Erythroblast (primary cell): Measurements from ENCODE around the gene SLC10A4.

Experiments
- DNase-seq, 2 experiments: peaks; one replicate each; lab custom pipeline; 2025; lab: John Stamatoyannopoulos, UW
- GATA1 ChIP-seq: IDR thresholded peaks from 2 replicates; pipeline ENCODE4 v1.6.1; 2011; ENCODE audit warnings: low read depth, mild to moderate bottlenecking, control low read depth, low read length, moderate library complexity
- POLR2A ChIP-seq: IDR thresholded peaks from 2 replicates; pipeline ENCODE4 v1.6.1; 2011; ENCODE audit warnings: mild to moderate bottlenecking, low read length

SLC10A4 gene

GRCh38 chr4:48470570-48470969 is 12.6 kb upstream of the SLC10A4 start:
- DNase-seq, result no peak

DNA sequence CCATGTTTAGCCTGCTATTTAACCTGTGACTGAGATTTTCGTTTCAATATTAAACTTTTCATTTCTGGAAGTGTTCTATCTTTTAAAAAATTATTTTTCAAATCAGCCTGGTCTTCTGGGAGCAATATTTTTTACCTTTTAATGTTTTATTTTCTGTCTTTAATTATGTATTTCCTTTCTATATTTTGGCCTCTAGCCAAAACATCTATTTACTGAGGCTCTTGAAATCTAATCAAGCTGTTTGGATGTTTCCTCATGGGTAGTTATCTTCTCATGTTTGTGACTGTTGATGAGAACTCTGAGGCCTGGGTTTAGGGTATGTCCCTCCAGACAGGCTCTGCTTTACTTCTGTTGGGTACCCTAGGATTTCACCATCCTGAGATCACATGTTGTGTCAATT is 10.3 kb upstream of the SLC10A4 start:
- no peak for DNase-seq

More at GRCh38 chr4:48470570-48470969, 12.6 kb upstream of the SLC10A4 start:
- TF ChIP-seq POLR2A, result no peak

GRCh38 chr4:48475770-48476169 is 7.4 kb upstream of the SLC10A4 start:
- DNase-seq, result peak in 1 of 2 experiments; percentile 13
- TF ChIP-seq GATA1, result no peak
- no peak for TF ChIP-seq POLR2A

More for the DNA sequence above, 10.3 kb upstream of the SLC10A4 start:
- TF ChIP-seq POLR2A (no peak), GATA1 (no peak)

DNA sequence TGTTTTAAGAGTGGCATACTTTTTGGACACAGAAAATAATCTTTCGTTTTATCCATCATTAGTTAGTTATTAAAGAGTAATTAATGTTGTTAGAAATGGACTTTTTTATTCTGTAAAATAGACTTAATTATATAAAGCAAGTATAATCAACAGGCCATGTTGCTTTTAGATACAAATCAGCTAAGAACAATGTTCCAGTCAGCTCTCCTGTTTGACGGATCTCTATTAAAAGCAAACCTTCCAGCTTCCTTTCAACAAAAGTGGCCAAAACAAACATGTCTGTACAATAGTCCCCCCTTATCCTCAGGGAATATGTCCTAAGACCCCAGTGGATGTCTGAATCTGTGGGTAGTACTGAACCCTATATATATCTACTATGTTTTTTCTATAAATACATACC is 4.9 kb upstream of the SLC10A4 start:
- DNase-seq, result no peak
- no peak for TF ChIP-seq POLR2A
- TF ChIP-seq GATA1, result no peak

- TF ChIP-seq GATA1 (no peak), POLR2A (no peak)
- DNase-seq, result peak; percentile 45 to 77
These were observed 1.6 kb upstream of the SLC10A4 start for GRCh38 chr4:48481581-48481980.

GRCh38 chr4:48483777-48484493 is 792 bp downstream of the SLC10A4 start:
- DNase-seq, result peak; percentile 50 to 51
- no peak for TF ChIP-seq POLR2A
- no peak for TF ChIP-seq GATA1

DNA sequence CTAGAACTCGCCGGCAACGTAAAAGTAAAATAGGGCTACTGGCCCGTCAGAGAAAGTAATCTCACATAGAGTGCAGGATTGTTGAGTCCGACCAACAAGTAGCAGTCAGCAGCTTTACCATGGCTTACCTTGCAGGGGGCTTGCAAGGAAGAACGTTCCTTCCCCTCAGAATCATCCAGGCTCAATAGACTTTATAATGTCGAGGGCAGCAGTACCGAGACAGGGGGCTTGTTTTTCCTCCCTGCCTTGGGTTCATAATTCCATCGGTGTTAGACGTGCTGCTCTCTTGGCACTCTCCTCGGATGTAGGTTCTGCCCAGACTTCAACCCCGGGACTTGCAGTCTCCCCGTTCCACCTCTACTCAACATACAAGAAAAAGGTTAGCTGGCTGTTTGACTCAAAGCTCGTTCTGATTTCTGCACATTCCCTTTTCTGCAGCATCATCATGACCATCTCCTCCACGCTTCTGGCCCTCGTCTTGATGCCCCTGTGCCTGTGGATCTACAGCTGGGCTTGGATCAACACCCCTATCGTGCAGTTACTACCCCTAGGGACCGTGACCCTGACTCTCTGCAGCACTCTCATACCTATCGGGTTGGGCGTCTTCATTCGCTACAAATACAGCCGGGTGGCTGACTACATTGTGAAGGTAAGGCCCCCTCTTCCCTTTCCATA is 1.5 kb downstream of the SLC10A4 start:
- TF ChIP-seq GATA1 (no peak), POLR2A (no peak)
- DNase-seq, result peak; percentile 20 to 36

- DNase-seq, result no peak
These were observed 6.5 kb downstream of the SLC10A4 start for GRCh38 chr4:48489683-48490011.

DNA sequence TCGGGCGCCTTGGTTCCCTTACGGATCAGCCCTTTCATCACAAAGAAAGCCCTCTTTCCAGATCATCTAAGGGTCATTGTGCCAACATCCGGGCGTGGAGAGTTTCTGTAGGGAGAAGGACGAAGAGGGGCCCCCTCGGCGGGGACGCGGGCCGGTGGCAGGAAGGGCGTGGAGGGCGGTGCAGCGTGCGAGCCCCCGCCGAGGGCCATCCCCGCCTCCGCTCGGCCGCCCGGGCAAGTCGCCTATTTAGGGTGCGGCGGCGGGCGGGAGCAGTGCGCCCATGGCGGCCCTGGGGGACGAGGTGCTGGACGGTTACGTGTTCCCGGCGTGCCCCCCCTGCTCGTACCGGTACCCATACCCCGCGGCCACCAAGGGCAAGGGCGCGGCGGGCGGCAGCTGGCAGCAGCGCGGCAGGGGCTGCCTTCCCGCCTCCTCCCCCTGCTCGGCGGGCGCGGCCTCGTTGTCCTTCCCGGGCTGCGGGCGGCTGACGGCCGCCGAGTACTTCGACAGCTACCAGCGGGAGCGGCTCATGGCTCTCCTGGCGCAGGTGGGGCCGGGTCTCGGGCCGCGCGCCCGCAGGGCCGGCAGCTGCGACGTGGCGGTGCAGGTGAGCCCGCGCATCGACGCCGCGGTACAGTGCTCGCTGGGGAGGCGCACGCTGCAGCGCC is 7.0 kb downstream of the SLC10A4 start, which contains the start of gene ZAR1:
Gene ZAR1, plus strand, starts transcription at position 241 of the 668 bp plus-strand sequence. Its CDS starts 40 bp downstream, at position 281.
- TF ChIP-seq GATA1, result no peak
- TF ChIP-seq POLR2A, result no peak

More at GRCh38 chr4:48489683-48490011, 6.5 kb downstream of the SLC10A4 start:
- no peak for TF ChIP-seq GATA1
- TF ChIP-seq POLR2A, result no peak

GRCh38 chr4:48490680-48491513 is 7.8 kb downstream of the SLC10A4 start:
- TF ChIP-seq POLR2A (no peak), GATA1 (no peak)
- peak; percentile 32 to 39 for DNase-seq

More for the DNA sequence above, 7.0 kb downstream of the SLC10A4 start, which contains the start of gene ZAR1:
- peak; percentile 45 to 46 for DNase-seq

- no peak for TF ChIP-seq POLR2A
- no peak for DNase-seq
These were observed 8.5 kb downstream of the SLC10A4 start for GRCh38 chr4:48491514-48492176.

GRCh38 chr4:48493452-48494100 is 10.4 kb downstream of the SLC10A4 start:
- no peak for DNase-seq
- TF ChIP-seq GATA1, result no peak
- TF ChIP-seq POLR2A, result no peak
